HG03135 (cell line): ENCODE results near the gene FBXW11.
A peak's percentile ranks its signal among the peaks of the same experiment; 100 is the strongest.
"Not testable (repeated sequence)": the region's sequence is repeated elsewhere in the genome, so short reads cannot be mapped to it uniquely, and the experiment has no call there.

Experiments used
- ATAC-seq: cut with Tn5 transposase; IDR thresholded peaks from one replicate; pipeline ENCODE4 v1.9.1; 2021; ENCODE audit warnings: mild to moderate bottlenecking, moderate library complexity; ENCODE audit not compliant: unreplicated experiment

The FBXW11 gene

GRCh38 chr5:172020110-172020786 is 13.8 kb upstream of the FBXW11 start:
- not testable (repeated sequence) for ATAC-seq

DNA sequence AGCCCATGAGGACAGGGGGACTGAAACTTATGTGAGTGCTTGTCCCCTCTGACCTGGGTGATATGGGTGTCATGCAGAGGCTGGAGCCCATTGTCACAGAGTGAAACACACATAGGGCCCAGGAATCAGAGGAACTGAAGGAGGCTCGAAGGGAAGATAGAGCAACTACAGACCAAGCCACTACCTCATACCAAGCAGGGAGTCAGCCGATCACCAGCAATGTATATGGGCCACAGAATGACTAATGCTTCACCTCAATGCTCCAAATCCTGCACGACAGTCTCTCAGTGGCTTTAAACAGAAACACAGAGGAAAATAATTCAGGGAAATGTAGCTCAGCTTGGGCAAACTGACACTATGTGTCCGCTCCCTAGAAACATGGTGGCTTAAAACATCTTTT is 8.9 kb upstream of the FBXW11 start:
- ATAC-seq = no peak

DNA sequence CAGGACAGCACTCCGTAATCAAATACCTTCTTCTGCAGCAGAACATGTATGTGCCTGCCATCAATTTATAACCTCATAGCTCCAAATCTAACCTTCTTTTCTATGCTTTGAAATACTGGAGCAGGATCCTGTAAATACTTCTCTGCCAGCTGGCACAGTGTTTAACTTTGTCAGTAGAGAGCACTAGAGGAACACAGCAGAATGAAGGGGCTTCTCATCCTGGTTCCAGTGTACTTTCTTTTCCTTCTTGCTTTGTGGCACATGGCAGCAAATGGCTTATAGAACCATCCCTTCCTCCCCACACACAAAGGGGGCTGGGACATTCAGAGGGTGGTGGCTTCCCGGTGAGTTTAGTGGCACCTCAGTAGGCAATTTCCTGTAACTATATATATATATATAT is 3.8 kb upstream of the FBXW11 start:
- no peak for ATAC-seq

DNA sequence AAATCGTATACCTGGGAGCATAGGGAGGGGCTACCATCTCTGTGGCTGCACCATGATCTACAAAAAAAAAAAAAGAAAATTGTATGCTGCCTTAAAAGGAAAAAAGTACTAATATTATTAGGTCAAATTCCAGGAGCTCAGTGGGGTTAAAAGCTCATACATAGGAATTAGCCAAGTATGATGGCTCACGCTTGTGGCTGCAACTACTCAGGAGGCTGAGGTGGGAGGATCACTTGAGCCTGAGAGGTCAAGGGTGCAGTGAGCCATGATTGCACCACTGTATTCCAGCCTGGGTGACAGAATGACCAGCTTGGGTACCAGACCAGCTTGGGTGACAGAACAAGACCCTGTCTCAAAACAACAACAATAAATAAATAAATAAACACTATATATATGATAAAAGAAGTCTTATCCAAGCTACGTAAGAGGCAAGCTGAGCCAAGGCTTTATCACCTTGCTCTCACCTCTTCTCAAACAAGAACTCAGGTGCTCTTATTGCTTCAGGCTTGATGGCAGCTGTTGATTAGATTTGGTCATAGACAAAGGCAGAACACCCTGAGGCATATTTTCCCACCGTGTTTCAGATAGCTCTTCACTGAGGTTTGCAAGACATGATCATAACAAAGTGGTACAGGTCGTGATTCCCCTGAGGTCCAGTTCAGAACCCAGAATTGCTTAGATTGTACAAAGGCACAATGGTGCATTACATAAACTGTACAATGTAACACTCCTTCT is 3.3 kb upstream of the FBXW11 start:
- no peak for ATAC-seq

DNA sequence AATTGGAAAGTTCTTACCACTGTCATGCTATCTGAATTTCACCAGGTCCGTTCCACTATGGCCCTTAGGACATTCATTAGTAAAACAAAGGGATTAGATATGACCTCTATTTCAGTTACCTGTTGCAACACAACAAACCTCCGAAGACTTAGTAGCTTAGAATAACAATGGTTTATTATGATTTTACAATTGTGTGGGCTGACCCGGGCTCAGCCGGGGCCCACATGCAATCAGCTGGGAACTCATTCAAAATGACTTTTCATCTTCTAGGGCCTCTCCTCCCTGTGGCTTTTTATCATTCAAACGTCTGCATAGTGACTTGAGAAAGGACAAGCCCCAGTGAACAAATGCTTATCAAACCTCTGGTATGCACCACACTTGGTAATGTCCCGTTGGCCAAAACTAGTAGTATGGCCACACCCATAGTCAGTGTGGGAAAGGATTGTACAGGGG is 2.3 kb upstream of the FBXW11 start:
- ATAC-seq = no peak

DNA sequence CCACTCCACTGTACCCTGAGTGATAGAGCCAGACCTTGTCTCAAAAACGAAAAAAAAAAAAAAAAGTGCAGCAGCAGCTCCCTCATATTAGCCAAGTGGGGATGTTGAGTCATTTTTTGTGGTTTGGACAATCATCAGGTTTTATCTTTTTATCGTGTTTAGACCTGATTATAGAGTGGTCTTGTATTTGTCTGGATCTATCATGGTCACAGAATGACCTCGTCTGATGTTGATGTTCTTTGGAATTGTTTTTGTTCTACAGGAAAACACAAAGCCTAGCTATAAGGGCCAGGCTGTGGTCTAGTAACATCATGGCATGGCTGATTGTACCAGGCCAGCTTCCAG is 1.6 kb upstream of the FBXW11 start:
- ATAC-seq = no peak

DNA sequence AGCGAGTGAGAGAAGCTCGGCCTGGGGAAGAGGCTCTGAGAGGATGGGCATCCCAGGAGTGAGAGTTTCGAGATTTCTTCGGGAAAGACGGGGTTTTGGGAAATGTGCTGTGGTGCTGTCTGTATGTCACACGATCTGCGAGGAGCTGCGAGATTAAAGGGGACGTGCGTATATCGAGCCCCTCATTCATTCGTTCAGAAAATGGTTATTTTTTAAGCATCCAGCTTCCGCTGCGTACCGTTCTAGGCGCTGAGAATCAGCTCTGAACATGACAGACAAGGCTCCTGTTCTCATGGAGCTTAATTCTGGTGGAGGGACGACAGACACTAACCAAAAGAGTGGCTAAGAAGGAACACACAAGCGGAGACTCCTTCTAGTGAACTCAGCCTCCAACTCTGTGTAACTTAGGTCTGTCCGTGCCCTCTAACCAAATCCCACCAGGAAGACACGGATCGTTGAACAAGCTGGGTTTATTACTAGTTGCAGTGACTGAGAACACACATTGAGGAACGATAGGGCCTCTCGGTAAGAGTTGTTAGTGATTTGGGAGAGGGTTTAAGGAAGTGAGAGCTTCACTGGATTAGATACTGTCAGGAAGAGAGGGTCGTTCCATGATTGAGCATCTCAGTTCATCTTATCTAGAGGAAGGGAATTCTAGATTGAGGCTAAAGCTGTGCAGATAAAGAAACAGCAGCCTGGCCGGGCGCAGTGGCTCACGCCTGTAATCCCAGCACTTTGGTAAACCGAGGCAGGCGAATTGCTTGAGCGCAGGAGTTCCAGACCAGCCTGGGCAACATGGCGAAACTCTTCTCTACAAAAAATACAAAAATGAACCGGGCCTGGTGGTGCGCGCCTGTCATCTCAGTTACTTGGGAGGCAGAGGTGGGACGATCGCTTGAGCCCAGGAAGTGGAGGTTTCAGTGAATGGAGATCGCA is 1.0 kb upstream of the FBXW11 start:
- no peak for ATAC-seq

DNA sequence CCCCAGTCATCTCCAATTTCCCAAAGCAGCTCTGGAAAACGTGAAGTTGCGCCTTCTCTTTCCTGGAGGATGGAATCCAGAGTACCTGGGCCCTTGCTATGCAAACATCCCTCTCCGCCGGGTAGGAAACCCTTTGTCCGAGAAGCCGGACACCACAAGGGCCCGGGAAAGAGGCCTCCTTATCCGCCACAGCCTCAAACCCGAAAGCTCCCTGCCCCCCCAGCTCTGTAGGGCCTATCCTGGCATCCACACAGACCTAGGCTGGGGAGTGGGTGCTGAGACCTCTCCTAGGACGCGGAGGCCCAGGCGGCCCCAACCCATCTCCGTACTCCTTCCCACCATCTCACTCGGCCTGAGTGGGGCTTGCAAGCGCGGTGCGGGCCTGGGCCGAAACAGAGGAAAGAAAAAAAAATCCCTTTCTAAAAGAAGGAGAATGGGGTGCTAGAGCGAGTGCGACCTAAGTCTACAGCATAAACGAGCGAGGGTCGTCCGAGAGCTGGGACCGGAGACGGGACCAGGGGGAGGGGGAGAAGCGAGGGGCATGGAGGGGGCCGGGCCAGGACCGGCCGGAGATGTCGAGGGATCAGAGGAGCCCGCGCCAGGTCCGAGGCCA is 624 bp downstream of the FBXW11 start:
- ATAC-seq = peak; percentile 2

- ATAC-seq = no peak
Observed at GRCh38 chr5:172004824-172005237, 1.6 kb downstream of the FBXW11 start.

DNA sequence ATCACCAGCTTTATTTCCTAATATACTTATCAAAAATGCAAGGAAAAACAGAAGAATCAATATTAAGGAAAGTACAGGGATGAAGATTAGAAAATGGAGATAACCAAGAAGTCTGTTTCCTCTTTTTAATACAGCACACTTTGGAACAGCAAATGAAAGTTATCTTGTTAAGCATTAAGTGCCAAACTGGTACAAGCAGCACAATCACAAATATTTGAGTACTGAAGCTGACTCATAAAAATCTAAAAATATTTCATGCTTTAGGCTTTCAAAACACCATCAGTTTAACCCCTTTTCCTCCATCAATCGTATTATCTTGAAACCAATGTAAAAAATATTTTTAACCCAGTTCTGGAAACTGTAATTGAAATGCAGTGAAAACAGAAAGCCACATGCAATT is 2.7 kb downstream of the FBXW11 start:
- no peak for ATAC-seq

GRCh38 chr5:172002840-172003512 is 3.5 kb downstream of the FBXW11 start:
- ATAC-seq = no peak

DNA sequence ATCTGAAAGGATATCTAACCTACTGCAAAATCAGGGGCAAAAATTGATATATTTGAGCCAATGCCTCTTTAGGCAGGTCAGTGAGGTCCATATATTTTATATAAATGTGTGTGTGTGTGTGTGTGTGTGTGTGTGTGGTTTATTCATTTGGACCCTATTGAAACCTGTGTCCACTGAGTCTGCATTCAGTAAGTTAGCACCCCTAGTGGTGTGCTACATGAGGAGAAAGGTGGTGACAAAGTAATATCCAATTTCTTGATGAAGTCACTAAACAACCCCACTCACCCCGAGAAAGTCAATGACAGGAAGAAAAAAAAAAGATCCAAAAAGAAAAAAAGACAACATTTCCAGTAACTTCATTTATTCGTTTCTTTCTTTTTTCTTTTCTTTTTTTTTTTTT is 4.1 kb downstream of the FBXW11 start:
- no peak for ATAC-seq

- no peak for ATAC-seq
Observed at GRCh38 chr5:171999877-172000276, 6.6 kb downstream of the FBXW11 start.

GRCh38 chr5:171999100-171999499 is 7.3 kb downstream of the FBXW11 start:
- no peak for ATAC-seq

DNA sequence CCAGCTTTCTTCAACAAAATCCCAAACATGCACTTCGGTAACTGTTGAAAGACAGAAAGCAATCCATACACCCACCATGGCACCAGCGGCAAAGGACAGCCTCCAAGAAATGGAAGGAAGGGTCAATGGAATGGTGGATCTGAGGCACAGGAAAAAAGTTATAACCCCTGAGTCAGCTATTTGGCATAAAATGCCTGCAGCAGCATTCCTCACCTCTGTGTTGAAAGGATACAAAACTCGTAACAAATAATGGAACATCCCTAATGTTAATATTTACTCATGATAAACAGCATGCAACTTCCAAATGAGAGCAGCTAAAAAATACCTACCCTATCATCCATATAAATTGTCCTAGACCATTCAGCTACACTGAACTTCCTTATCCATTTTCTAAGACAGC is 9.4 kb downstream of the FBXW11 start:
- ATAC-seq = no peak

DNA sequence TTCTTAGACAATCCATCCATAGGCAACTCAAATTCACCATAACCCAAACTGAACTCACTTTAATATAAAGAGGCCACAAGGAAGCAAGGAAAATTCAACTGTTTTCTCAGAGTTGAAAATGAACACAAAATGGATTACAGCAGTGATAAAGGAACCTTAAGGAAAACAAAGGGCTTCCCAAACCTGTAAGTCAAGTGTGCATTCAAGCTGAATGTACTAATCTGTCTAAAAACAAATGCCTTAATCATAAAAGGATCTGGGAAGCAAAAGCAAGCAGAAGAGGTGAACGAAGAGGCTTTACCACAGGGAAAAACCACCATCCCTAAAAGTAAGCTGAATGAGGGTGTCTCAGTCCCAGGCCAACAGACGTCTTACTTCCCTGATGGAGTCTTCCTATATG is 13.6 kb downstream of the FBXW11 start:
- no peak for ATAC-seq

DNA sequence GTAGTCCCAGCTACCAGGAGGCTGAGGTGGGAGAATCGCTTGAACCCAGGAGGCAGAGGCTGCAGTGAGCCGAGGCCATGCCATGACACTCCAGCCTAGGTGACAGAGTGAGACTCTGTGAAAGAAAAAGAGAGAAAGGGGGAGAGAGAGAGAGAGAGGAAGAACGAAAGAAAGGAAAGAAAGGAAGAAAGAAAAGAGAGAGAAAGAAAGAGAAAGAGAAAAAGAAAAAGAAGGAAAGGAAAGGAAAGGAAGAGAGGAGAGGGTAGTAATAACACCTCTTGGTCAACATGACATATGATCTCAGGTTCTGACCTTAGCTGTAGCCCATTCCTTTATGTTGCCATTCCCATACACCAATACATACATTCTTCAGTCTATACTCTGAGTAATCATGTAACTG is 14.1 kb downstream of the FBXW11 start:
- ATAC-seq = no peak

- no peak for ATAC-seq
Observed at GRCh38 chr5:171990713-171991015, 15.8 kb downstream of the FBXW11 start.

- ATAC-seq = no peak
Observed at GRCh38 chr5:171989946-171990712, 16.3 kb downstream of the FBXW11 start.

DNA sequence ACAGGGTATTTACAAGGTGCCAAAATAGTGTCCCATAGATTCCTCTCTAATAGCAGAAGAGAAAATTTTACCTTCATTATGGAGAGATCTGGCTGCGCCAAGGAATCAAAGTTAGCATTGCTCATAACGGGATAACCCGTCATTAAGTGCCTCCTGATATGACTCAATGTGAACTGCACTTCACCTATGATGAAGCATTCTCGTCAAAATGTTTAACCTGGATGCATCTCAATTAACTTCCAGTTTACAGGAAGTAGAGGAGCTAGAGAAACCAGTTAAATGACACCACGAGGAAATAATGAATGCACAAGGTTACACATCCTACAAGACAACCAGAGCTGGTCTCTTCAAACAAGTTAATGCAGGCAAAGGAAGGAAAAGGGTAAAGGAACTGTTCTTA is 17.2 kb downstream of the FBXW11 start:
- ATAC-seq = no peak
